GM19025 (cell line): ENCODE data around the gene MYO1B.
"Not testable (repeated sequence)": the region's sequence is repeated elsewhere in the genome, so short reads cannot be mapped to it uniquely, and the experiment has no call there.

Experiments used
- ATAC-seq: cut with Tn5 transposase; IDR thresholded peaks from one replicate; pipeline ENCODE4 v1.9.1; 2021; ENCODE audit warnings: mild to moderate bottlenecking, low read depth, moderate library complexity; ENCODE audit not compliant: unreplicated experiment

Gene MYO1B

GRCh38 chr2:191436368-191437055 lies 191.3 kb downstream of the MYO1B start:
- no peak for ATAC-seq

- ATAC-seq = no peak
Observed at GRCh38 chr2:191439481-191439880, 194.3 kb downstream of the MYO1B start.

GRCh38 chr2:191441496-191442214 lies 196.5 kb downstream of the MYO1B start:
- ATAC-seq = no peak

- no peak for ATAC-seq
Observed at GRCh38 chr2:191443446-191443845, 198.2 kb downstream of the MYO1B start.

GRCh38 chr2:191446910-191447309 lies 201.7 kb downstream of the MYO1B start:
- no peak for ATAC-seq

GRCh38 chr2:191451116-191451515 lies 205.9 kb downstream of the MYO1B start:
- ATAC-seq = no peak

GRCh38 chr2:191452065-191452464 lies 206.9 kb downstream of the MYO1B start:
- ATAC-seq = no peak

- ATAC-seq = no peak
Observed at GRCh38 chr2:191453761-191454160, 208.6 kb downstream of the MYO1B start.

- not testable (repeated sequence) for ATAC-seq
Observed at GRCh38 chr2:191456506-191456905, 211.3 kb downstream of the MYO1B start.

GRCh38 chr2:191459158-191459557 lies 214.0 kb downstream of the MYO1B start:
- ATAC-seq = no peak

- no peak for ATAC-seq
Observed at GRCh38 chr2:191462370-191462769, 217.2 kb downstream of the MYO1B start.

- no peak for ATAC-seq
Observed at GRCh38 chr2:191463790-191464189, 218.6 kb downstream of the MYO1B start.

- no peak for ATAC-seq
Observed at GRCh38 chr2:191465766-191466420, 220.7 kb downstream of the MYO1B start.

- ATAC-seq = no peak
Observed at GRCh38 chr2:191467113-191467512, 221.9 kb downstream of the MYO1B start.

- no peak for ATAC-seq
Observed at GRCh38 chr2:191470306-191470705, 225.1 kb downstream of the MYO1B start.

- ATAC-seq = no peak
Observed at GRCh38 chr2:191474464-191474863, 229.3 kb downstream of the MYO1B start.
